NCI-H1930 (cell line): ENCODE data around the gene ZNF215.
"Not testable (repeated sequence)": the region's sequence is repeated elsewhere in the genome, so short reads cannot be mapped to it uniquely, and the experiment has no call there.

Experiments used
- DNase-seq, 2 experiments: peaks; one replicate each; lab custom pipeline; 2025; lab: John Stamatoyannopoulos, UW

ZNF215 gene

GRCh38 chr11:6941970-6942369 lies 15.7 kb downstream of the ZNF215 start:
- no peak for DNase-seq

- DNase-seq, result no peak
Measured at GRCh38 chr11:6943131-6943530, 16.9 kb downstream of the ZNF215 start.

GRCh38 chr11:6954248-6954647 lies 28.0 kb downstream of the ZNF215 start:
- DNase-seq, result not testable (repeated sequence)

- DNase-seq, result no peak
Measured at GRCh38 chr11:6962141-6962540, 35.9 kb downstream of the ZNF215 start.

GRCh38 chr11:6962673-6963072 lies 36.4 kb downstream of the ZNF215 start:
- no peak for DNase-seq

- no peak for DNase-seq
Measured at GRCh38 chr11:6968816-6969215, 42.6 kb downstream of the ZNF215 start.

- DNase-seq, result not testable (repeated sequence)
Measured at GRCh38 chr11:6969854-6970253, 43.6 kb downstream of the ZNF215 start.

- DNase-seq, result no peak
Measured at GRCh38 chr11:6979365-6979764, 53.1 kb downstream of the ZNF215 start.

- DNase-seq, result no peak
Measured at GRCh38 chr11:6986487-6986886, 60.3 kb downstream of the ZNF215 start.

GRCh38 chr11:6988506-6988905 lies 62.3 kb downstream of the ZNF215 start:
- no peak for DNase-seq

GRCh38 chr11:6991227-6991626 lies 65.0 kb downstream of the ZNF215 start:
- DNase-seq, result no peak

GRCh38 chr11:6992026-6992425 lies 65.8 kb downstream of the ZNF215 start:
- DNase-seq, result no peak

- no peak for DNase-seq
Measured at GRCh38 chr11:6992457-6993417, 66.5 kb downstream of the ZNF215 start.

- no peak for DNase-seq
Measured at GRCh38 chr11:6995703-6996102, 69.5 kb downstream of the ZNF215 start.

GRCh38 chr11:7004482-7004881 lies 78.3 kb downstream of the ZNF215 start:
- no peak for DNase-seq
